ENCODE data around the gene CEP55. TPM values are rescaled to one million over a fixed set of nuclear protein-coding genes. Genes with fewer than 3 reads are reported as not detected.

Gene CEP55
- total and polyA plus RNA-seq, 4 donors: 1.6 to 3.5 (median 1.8) TPM

GRCh38 chr10:93495654-93496321 lies 624 bp upstream of the CEP55 start:
- Histone ChIP-seq H3K36me3 (ENCODE audit: control insufficient read depth in 4 of 4, insufficient read depth in 4 of 4, low read length in 4 of 4) (no peaks in the 10 kb centered on the region), H3K4me3 (peak overlapping the region; percentile 34), H3K4me1 (ENCODE audit: control insufficient read depth in 5 of 5, insufficient read depth in 5 of 5, low read length in 5 of 5) (peaks cover 0 to 9% (median 3%) of the 10 kb centered on the region in 5 donors), H3K27me3 (ENCODE audit: control insufficient read depth in 3 of 3, insufficient read depth in 3 of 3, low read length in 2 of 3) (no peaks in the 10 kb centered on the region), H3K9ac (ENCODE audit: insufficient read depth in 1 of 2, low read length in 2 of 2) (peak overlapping the region; percentile 70 to 96), H3K27ac (ENCODE audit: low read depth in 1 of 2, low read length in 1 of 2) (peak overlapping the region in 1 of 2 donors; percentile 59), H3K9me3 (ENCODE audit: control insufficient read depth in 4 of 4, insufficient read depth in 3 of 4, low read length in 3 of 4) (no peaks in the 10 kb centered on the region)
- 1% methylated on average over 28 of the region's 28 CpGs for WGBS, 2 donors
- ATAC-seq (ENCODE audit: insufficient read depth, low FRiP score) (peak; percentile 10), DNase-seq (peak; percentile 64 to 67 (median 67))
- no peak for TF ChIP-seq CTCF (IDR thresholded peaks at IDR 0.05; ENCODE audit: control extremely low read depth, extremely low read depth)

- Histone ChIP-seq H3K27me3 (ENCODE audit: control insufficient read depth in 3 of 3, insufficient read depth in 3 of 3, low read length in 2 of 3) (no peaks in the 10 kb centered on the region), H3K4me3 (no peak overlapping the region), H3K9ac (ENCODE audit: insufficient read depth in 1 of 2, low read length in 2 of 2) (no peak overlapping the region), H3K36me3 (ENCODE audit: control insufficient read depth in 4 of 4, insufficient read depth in 4 of 4, low read length in 4 of 4) (peaks cover 0 to 3% (median 0%) of the 10 kb centered on the region in 4 donors), H3K9me3 (ENCODE audit: control insufficient read depth in 4 of 4, insufficient read depth in 3 of 4, low read length in 3 of 4) (no peaks in the 10 kb centered on the region), H3K27ac (ENCODE audit: low read depth in 1 of 2, low read length in 1 of 2) (no peak overlapping the region), H3K4me1 (ENCODE audit: control insufficient read depth in 5 of 5, insufficient read depth in 5 of 5, low read length in 5 of 5) (peaks cover 0 to 9% (median 3%) of the 10 kb centered on the region in 5 donors)
- WGBS, 2 donors: 23 to 44% methylated on average over 5 of the region's 5 CpGs
- ATAC-seq (ENCODE audit: insufficient read depth, low FRiP score) (no peak), DNase-seq (no peak)
- TF ChIP-seq CTCF (IDR thresholded peaks at IDR 0.05; ENCODE audit: control extremely low read depth, extremely low read depth): no peak
Observed at GRCh38 chr10:93498166-93498565, 1.8 kb downstream of the CEP55 start.

- Histone ChIP-seq H3K36me3 (ENCODE audit: control insufficient read depth in 4 of 4, insufficient read depth in 4 of 4, low read length in 4 of 4) (peaks cover 0 to 3% (median 0%) of the 10 kb centered on the region in 4 donors), H3K9me3 (ENCODE audit: control insufficient read depth in 4 of 4, insufficient read depth in 3 of 4, low read length in 3 of 4) (no peaks in the 10 kb centered on the region), H3K27me3 (ENCODE audit: control insufficient read depth in 3 of 3, insufficient read depth in 3 of 3, low read length in 2 of 3) (no peaks in the 10 kb centered on the region), H3K27ac (ENCODE audit: low read depth in 1 of 2, low read length in 1 of 2) (no peak overlapping the region), H3K4me1 (ENCODE audit: control insufficient read depth in 5 of 5, insufficient read depth in 5 of 5, low read length in 5 of 5) (peaks cover 0 to 4% (median 3%) of the 10 kb centered on the region in 5 donors), H3K4me3 (no peak overlapping the region), H3K9ac (ENCODE audit: insufficient read depth in 1 of 2, low read length in 2 of 2) (no peak overlapping the region)
- DNase-seq: no peak
- ATAC-seq (ENCODE audit: insufficient read depth, low FRiP score): no peak
- TF ChIP-seq CTCF (IDR thresholded peaks at IDR 0.05; ENCODE audit: control extremely low read depth, extremely low read depth): no peak
Observed at GRCh38 chr10:93501650-93502049, 5.2 kb downstream of the CEP55 start.

- no peak for TF ChIP-seq CTCF (IDR thresholded peaks at IDR 0.05; ENCODE audit: control extremely low read depth, extremely low read depth)
- Histone ChIP-seq H3K9me3 (ENCODE audit: control insufficient read depth in 4 of 4, insufficient read depth in 3 of 4, low read length in 3 of 4) (no peaks in the 10 kb centered on the region), H3K4me1 (ENCODE audit: control insufficient read depth in 5 of 5, insufficient read depth in 5 of 5, low read length in 5 of 5) (no peaks in the 10 kb centered on the region), H3K27ac (ENCODE audit: low read depth in 1 of 2, low read length in 1 of 2) (no peak overlapping the region), H3K27me3 (ENCODE audit: control insufficient read depth in 3 of 3, insufficient read depth in 3 of 3, low read length in 2 of 3) (no peaks in the 10 kb centered on the region), H3K9ac (ENCODE audit: insufficient read depth in 1 of 2, low read length in 2 of 2) (no peak overlapping the region), H3K4me3 (no peak overlapping the region), H3K36me3 (ENCODE audit: control insufficient read depth in 4 of 4, insufficient read depth in 4 of 4, low read length in 4 of 4) (peaks cover 0 to 3% (median 0%) of the 10 kb centered on the region in 4 donors)
- 66 to 74% methylated on average over 6 of the region's 6 CpGs for WGBS, 2 donors
- DNase-seq (no peak), ATAC-seq (ENCODE audit: insufficient read depth, low FRiP score) (no peak)
Observed at GRCh38 chr10:93503075-93503474, 6.7 kb downstream of the CEP55 start.

Measured in lung (tissue), 12 donors.